Activated CD4-positive, alpha-beta T cell treated with anti-CD3 and anti-CD28 coated beads, Interleukin-2, amount 50 U/mL, for 48 hours (primary cell): ENCODE data around the gene EPS8.

Source experiments
- DNase-seq, 2 experiments: peaks; one replicate each; pipeline ENCODE4 v3.0.0-alpha.2; 2020

Gene EPS8

DNA sequence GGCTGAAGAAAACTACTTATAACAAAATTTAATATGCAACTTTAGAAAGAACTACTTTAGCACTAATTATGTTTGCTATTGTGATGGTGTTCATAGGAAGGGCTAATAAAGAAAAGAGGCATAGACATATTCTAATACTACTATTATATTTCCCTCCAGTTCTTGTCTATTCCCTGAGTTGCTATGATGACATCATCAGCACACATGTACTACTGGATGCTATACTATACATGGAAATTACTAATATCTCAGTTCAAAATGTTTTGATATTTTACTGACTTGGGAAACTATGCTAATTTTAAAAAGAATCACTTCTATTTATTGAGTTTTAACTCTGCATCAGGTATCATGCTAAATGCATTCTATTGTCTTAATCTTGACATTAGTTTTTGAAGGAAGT is 101.6 kb downstream of the EPS8 start:
- no peak for DNase-seq

DNA sequence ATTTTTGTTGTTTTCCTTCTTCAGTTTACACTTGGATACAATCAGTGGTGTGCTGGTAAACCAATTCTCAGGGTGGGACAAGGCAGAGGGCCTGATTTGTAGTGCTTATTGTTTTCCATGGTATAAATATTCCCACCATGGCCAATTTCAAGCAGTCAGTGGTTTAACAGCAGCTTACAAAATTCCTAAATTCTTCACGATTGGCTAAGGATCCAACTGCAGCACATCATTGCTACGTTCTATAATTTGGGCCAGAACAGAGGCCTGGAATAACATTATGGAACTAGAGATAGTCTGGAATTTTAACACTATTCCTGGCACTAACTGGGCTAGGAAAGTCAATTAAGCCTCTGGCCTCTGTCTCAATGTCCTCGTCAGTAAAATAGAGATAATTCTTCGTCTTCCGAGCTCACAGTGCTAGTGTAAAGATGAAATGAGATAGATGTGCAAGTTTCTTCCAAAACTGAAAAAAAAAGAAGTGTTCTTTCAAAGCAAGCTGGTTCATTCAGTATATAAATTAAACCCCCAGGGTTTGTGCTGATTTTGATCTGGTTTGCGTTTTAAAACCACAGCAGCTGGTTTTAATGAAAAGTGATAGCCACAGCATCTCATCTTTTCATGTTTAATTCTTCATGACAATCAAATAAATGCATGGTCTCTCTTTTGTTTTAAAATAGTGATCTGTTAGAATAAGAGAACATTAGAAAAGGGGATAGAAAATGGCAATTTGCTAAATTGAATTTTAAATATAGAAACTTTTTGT is 104.1 kb downstream of the EPS8 start:
- no peak for DNase-seq

- DNase-seq, result no peak
These were observed 106.4 kb downstream of the EPS8 start for GRCh38 chr12:15682826-15683225.

DNA sequence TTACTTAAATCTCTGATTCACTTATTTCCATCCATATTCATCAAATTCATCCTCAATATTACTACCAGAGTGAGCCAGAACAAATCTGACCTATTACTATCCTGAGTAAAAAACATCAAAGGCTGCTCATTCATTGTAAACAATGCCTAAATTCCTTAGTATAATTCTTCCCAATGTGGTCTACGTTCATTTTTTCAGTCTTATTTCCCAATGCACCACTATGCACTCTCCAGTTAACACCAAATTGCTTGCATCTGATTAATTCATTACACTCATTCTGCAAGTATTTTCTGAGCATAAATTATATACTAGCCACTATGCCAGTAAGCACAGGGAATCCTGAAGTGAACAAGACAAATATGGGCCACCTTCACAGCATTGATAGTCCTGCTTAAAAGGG is 110.0 kb downstream of the EPS8 start:
- no peak for DNase-seq

DNA sequence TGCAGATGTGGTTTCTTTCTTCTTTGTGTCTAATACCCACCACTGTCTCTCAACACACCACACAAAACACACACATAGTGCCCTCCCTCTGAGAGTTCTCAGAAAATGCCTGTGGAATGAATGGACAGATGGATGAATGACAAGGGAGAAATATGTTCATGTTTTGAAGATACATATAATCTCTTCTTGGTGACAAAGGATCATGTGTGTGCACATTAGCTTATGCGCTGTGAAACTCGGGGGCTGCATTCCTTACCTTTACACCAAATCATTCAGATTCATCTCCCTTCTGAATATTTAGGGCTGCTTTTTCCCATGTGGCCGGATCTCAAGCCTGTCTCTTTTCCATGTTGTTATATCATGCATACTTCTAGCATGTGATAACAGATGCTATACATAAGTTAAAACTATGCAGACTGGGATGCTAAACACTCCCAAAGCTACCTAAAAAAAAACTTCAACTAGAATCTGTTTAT is 111.4 kb downstream of the EPS8 start:
- DNase-seq, result no peak

DNA sequence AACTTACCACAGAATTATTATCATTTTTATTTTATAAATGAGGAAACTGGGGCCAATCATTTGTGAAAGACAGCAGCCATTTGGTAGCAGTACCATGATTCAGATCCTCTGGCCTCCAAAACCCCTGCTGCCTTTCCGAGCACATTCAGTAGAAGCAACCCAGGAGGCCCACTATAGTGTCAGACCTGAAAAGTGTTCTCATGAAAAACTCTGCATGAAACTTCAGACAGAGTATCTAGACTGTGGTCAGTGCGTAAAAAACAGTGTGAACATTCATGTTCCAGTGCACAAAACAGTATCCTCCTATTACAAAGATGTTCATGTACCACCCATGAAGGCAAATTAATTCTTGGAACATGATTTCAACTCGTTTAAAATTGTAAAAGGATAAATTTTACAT is 112.0 kb downstream of the EPS8 start:
- DNase-seq, result no peak

- no peak for DNase-seq
These were observed 116.4 kb downstream of the EPS8 start for GRCh38 chr12:15672671-15673270.

GRCh38 chr12:15670756-15671155 is 118.4 kb downstream of the EPS8 start:
- DNase-seq, result no peak

GRCh38 chr12:15669256-15669948 is 119.8 kb downstream of the EPS8 start:
- no peak for DNase-seq

GRCh38 chr12:15664491-15664890 is 124.7 kb downstream of the EPS8 start:
- DNase-seq, result no peak

- no peak for DNase-seq
These were observed 126.1 kb downstream of the EPS8 start for GRCh38 chr12:15662983-15663659.

GRCh38 chr12:15662303-15662980 is 126.7 kb downstream of the EPS8 start:
- no peak for DNase-seq

DNA sequence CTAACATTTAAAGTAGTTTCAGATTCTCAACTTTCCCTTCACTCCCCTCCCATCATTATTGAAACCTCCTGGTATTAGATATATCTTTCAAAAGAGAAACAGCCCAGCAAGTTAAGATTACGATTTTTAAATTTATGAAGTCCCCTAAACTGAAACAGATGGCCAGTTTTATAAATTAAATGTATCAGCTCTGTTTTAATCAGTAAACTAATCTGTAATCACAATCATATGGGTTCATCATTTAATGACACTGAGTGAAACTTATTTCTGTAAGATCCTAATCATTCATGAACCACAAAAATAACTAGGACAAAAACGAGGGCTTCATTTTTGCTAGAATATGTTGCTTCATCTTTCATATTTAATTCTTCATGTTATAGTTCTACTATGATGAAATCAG is 137.8 kb downstream of the EPS8 start:
- no peak for DNase-seq

- DNase-seq, result no peak
These were observed 138.6 kb downstream of the EPS8 start for GRCh38 chr12:15650399-15651128.

GRCh38 chr12:15649347-15649746 is 139.8 kb downstream of the EPS8 start:
- no peak for DNase-seq

GRCh38 chr12:15648558-15648957 is 140.6 kb downstream of the EPS8 start:
- no peak for DNase-seq

DNA sequence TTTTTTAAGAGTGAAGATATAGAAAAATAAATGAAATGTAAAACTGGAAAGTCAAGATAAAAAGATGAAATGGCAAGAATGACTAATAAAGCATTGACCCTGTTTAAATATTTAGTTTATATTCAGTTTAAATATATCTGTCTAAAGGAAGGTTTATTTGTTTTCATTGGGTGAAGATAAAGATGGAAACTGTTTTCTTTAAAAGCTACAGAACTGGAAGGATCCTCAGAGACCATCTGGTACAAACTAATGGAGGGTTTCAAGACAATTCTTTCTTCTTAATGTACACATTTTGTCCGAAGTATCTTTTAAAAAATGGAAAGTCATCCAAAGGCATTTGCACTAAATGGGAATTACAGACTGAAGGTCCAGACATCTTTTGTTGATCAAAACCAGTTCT is 142.6 kb downstream of the EPS8 start:
- DNase-seq, result no peak

DNA sequence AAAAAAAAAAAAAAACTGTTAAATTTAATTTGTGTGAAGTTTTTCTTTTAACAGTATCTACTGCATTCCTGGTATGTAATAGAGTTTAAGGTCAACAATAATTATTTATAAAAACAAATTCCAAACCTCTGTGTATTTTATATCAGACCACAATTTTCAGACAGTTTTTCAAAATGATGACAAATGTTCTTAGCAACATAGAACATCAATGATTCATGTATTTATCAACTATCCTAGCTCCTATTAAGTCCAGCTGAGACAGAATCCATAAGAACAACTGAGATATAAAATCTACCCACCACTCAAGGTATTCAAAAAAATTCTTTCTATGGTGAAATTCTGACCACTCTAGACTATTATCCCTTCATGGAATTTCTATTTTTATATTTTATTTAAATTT is 144.5 kb downstream of the EPS8 start:
- no peak for DNase-seq

DNA sequence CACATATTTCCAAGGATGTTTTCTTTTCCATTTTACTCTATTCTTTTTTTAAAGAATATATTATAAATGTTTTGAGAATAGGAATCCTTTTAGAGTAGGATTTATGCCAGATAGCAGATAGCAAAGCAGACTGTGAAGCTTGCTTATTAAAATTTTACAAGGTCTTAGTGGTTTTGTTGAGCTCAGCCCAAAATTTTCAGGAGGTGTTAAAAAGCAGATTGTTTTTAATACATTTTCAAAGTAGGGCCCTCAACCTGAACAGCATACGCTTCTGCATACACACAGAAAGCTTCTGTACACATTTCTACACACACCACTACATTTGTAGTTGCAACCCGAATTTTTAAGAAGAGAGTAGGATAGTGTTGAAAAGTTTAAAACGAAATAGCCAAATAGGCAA is 151.0 kb downstream of the EPS8 start:
- DNase-seq, result no peak

- no peak for DNase-seq
These were observed 152.9 kb downstream of the EPS8 start for GRCh38 chr12:15636060-15636890.

DNA sequence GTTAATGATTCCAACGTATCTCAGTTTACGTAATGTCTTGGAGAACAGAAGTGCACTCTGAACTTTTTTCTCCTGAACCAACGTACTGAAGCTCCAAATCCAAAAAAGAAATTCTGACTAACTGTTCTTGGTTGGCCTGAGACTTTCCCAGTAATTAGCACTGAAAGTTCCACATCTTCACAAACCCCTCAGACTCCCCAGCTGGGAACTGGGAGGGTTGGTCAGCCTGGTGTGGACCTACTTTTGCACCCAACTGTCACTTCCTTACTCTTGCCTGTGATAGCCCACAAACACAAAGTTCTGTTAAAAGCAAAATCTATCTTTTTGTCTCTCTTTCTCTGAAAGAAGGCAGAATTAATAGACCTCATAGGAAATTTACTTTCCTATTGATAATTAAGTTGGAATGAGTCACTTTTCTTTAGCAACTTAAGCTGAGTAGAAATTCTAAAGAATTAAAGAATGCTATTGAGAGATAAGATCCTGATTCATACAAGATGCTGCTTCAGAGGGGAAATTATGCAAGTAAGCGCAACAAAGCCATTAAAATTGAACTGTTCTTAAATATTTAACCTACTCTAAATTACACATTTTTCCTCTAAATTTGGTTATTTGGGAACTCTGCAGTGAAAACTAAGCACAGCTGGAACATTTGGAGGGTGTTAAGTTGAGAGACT is 155.0 kb downstream of the EPS8 start:
- no peak for DNase-seq
